Measurements from ENCODE around the gene ADM.

The ADM gene

DNA sequence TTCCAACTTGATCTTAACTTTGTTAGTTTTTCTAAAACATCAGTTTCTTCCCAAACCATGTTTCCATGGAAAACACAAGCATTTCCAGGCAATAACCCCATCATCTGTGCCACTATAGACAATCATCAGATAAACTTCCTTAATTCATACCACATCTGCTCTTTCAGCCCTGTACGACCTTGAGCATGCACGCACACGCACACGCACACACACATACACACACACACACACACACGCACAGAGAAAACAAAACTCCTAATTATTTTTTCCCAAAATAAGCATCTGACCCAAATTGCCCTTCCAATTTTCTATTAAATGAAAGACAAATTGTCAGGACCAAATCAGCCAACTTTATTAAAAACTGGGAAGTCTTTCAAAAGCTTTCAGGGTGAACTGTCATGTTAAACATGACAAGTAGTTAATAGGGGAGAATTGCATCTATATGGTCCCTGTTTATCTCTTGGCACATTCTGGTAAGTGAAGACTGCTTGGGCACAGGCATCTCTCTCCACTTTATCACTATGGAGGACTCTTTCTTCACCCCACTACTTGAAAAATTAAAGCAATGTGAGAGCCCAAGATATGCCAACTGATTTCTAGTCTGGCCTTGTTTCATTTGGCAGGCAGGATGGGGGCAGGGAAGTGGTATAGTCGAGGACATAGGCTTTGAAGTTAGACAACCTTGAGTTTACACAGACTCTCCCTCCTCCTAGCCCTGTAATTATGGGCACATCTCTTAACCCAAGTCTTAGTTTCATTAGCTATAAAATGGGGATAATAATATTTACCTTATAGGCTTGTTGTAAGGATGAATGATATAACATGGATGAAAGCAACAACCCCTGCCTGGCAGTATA, 15.1 kb downstream of the ADM start:
- Histone ChIP-seq H3K79me2 (ENCODE audit: insufficient read depth, low read depth) (no peaks in the 10 kb centered on the region), H3K4me2 (no peak overlapping the region), H3K27me3 (ENCODE audit: insufficient read depth, low read depth) (no peaks in the 10 kb centered on the region), H3K36me3 (ENCODE audit: insufficient read depth) (no peaks in the 10 kb centered on the region), H3K27ac (no peak overlapping the region), H4K20me1 (ENCODE audit: insufficient read depth) (no peaks in the 10 kb centered on the region), H3K4me3 (IDR thresholded peaks at IDR 0.05; ENCODE audit: insufficient read depth, low read depth, low read length) (no peak overlapping the region), H3K9ac (no peak overlapping the region), H2AFZ (ENCODE audit: low read depth) (no peak overlapping the region), H3K4me1 (ENCODE audit: low read depth, poor library complexity, severe bottlenecking) (peaks cover 53% of the 10 kb centered on the region)
- TF ChIP-seq, protein P1, sequence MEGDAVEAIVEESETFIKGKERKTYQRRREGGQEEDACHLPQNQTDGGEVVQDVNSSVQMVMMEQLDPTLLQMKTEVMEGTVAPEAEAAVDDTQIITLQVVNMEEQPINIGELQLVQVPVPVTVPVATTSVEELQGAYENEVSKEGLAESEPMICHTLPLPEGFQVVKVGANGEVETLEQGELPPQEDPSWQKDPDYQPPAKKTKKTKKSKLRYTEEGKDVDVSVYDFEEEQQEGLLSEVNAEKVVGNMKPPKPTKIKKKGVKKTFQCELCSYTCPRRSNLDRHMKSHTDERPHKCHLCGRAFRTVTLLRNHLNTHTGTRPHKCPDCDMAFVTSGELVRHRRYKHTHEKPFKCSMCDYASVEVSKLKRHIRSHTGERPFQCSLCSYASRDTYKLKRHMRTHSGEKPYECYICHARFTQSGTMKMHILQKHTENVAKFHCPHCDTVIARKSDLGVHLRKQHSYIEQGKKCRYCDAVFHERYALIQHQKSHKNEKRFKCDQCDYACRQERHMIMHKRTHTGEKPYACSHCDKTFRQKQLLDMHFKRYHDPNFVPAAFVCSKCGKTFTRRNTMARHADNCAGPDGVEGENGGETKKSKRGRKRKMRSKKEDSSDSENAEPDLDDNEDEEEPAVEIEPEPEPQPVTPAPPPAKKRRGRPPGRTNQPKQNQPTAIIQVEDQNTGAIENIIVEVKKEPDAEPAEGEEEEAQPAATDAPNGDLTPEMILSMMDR (conservative IDR thresholded peaks at IDR 0.05; ENCODE audit: low read depth, low read length): no peak

DNA sequence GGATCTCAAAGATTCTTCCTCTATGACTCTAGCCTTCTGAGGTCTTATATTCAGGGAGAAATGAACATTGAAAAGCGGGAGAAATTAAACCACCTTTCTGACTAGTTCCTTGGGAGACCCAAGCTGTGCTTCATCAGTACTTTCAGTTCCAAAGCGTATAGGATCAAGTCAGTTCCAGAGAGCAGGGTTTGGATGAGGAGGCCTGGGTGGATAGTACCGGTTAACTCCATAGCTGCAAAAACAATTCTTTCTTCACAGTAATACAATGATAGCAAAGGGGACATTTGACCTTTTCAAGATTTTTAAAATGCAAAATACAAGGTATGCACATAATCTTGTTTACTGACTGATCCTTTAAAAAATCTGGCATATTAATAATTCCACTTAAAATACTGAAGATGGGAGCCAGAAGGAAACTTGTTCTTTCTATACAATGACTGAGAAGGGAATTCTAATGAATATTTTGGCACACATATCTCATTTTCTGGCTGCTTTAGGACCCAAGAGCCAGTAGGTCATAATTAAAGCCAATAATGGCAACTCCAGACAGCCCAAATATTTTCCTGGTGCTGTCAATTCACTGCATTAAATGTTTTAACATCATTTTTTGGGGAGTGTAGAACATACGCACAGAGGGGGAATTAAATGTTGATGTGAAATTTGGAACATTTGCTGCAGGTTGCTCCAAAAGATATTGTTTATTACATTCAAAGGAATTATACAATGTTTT, 16.0 kb downstream of the ADM start:
- peaks cover 50% of the 10 kb centered on the region for H3K4me1 ChIP-seq (ENCODE audit: low read depth, poor library complexity, severe bottlenecking)
- H3K4me2 ChIP-seq: no peak overlapping the region
- H2AFZ ChIP-seq (ENCODE audit: low read depth): no peak overlapping the region
- TF ChIP-seq, protein P1 (conservative IDR thresholded peaks at IDR 0.05; ENCODE audit: low read depth, low read length): no peak
- H3K27me3 ChIP-seq (ENCODE audit: insufficient read depth, low read depth): no peaks in the 10 kb centered on the region
- no peak overlapping the region for H3K27ac ChIP-seq
- no peaks in the 10 kb centered on the region for H3K79me2 ChIP-seq (ENCODE audit: insufficient read depth, low read depth)
- H3K9ac ChIP-seq: no peak overlapping the region
- H3K36me3 ChIP-seq (ENCODE audit: insufficient read depth): no peaks in the 10 kb centered on the region
- no peaks in the 10 kb centered on the region for H4K20me1 ChIP-seq (ENCODE audit: insufficient read depth)
- H3K4me3 ChIP-seq (IDR thresholded peaks at IDR 0.05; ENCODE audit: insufficient read depth, low read depth, low read length): no peak overlapping the region

DNA sequence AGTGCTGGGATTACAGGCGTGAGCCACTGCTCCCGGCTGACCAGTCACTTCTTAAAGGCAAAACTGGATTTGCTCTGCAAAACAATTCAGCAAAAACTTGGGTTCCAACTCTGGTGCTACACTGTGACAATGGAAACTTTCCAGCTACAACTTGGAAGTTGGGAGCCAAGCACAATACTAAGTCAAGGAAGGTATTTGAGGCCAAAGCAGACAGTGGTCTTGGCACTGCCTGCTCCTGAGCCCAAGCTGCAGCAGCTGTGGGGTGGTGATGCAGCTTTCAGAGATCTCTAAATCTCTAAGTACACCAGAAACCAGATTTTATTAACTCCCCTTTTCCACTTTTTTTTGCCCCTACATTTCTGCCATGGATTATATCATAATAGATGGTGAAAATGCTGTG, 17.5 kb downstream of the ADM start:
- TF ChIP-seq, protein P1 (conservative IDR thresholded peaks at IDR 0.05; ENCODE audit: low read depth, low read length): no peak
- Histone ChIP-seq H3K79me2 (ENCODE audit: insufficient read depth, low read depth) (no peaks in the 10 kb centered on the region), H3K4me1 (ENCODE audit: low read depth, poor library complexity, severe bottlenecking) (peaks cover 35% of the 10 kb centered on the region), H3K4me3 (IDR thresholded peaks at IDR 0.05; ENCODE audit: insufficient read depth, low read depth, low read length) (no peak overlapping the region), H4K20me1 (ENCODE audit: insufficient read depth) (no peaks in the 10 kb centered on the region), H3K27ac (peak overlapping the region; percentile 46), H3K27me3 (ENCODE audit: insufficient read depth, low read depth) (no peaks in the 10 kb centered on the region), H2AFZ (ENCODE audit: low read depth) (peak overlapping the region; percentile 63), H3K4me2 (peak overlapping the region; percentile 47), H3K9ac (peak overlapping the region; percentile 31), H3K36me3 (ENCODE audit: insufficient read depth) (no peaks in the 10 kb centered on the region)

DNA sequence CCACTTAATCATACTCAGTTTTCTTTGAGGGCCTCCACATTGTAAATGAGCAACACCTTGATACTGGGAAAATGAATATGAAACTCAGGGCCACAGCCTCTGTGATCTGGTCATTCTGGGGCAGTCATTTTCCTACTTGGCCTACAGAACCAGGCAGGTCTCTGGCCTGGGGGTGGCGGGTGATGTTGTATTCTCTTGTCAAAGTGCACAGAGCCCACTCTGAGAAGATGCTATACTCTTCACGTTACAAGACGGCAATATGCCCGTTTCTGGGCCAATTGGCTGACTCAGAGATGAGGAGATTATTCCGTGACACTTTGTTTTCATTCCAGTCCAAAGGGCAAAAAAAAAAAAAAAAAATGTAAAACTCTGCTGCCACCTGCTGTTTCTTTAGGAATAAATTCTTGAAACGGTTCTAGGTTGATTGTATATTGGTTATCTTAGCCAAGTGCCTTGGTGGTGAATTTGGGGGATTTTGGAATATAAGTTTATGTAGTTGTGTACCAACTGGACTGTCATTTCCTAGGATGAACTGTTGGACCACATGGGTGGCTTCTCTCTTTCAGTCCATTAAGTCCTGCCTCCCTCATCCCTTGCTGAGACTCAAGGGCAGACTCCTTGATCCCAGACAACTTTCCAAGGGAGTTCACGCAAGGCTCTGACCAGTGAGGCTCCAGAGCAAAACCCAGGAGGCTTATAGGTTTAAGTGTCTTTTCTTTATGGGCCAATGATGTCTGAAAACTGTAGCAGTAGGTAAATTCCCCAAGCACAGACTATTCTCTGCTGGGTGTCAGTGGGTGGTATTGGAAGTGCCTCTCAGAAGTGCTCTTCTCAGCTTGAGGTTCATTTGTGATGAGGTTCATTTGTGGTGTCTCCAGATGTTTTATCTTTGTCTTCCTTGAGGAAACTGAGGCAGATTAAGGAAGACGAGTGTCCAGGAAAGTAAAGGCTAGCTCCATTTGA, 18.2 kb downstream of the ADM start:
- Histone ChIP-seq H3K27ac (peak overlapping the region; percentile 46), H3K9ac (peak overlapping the region; percentile 31), H4K20me1 (ENCODE audit: insufficient read depth) (no peaks in the 10 kb centered on the region), H3K27me3 (ENCODE audit: insufficient read depth, low read depth) (no peaks in the 10 kb centered on the region), H3K4me1 (ENCODE audit: low read depth, poor library complexity, severe bottlenecking) (peaks cover 28% of the 10 kb centered on the region), H3K79me2 (ENCODE audit: insufficient read depth, low read depth) (no peaks in the 10 kb centered on the region), H3K4me2 (peak overlapping the region; percentile 47), H3K4me3 (IDR thresholded peaks at IDR 0.05; ENCODE audit: insufficient read depth, low read depth, low read length) (no peak overlapping the region), H2AFZ (ENCODE audit: low read depth) (peak overlapping the region; percentile 63), H3K36me3 (ENCODE audit: insufficient read depth) (no peaks in the 10 kb centered on the region)
- TF ChIP-seq, protein P1 (conservative IDR thresholded peaks at IDR 0.05; ENCODE audit: low read depth, low read length): peak; percentile 86

All from KMS-11 (cell line).